T-helper 2 cell treated with Interferon-gamma antibody and Interleukin-4, amounts not matched to agents 5 μg/mL and 100 μg/mL, for 36 hours (primary cell): ENCODE data around the gene ZNF275.
"Not testable (repeated sequence)": the region's sequence is repeated elsewhere in the genome, so short reads cannot be mapped to it uniquely, and the experiment has no call there.

Experiments used
- DNase-seq: peaks from one replicate; pipeline ENCODE4 v3.0.0; 2021; ENCODE audit warnings: low spot score
- H3K27ac Mint-ChIP-seq: one replicate; pipeline ENCODE4 v1.8.0; 2021; ENCODE audit warnings: mild to moderate bottlenecking, mixed read lengths
- H3K27me3 Mint-ChIP-seq: one replicate; pipeline ENCODE4 v1.8.0; 2021; ENCODE audit warnings: low read depth, mixed read lengths
- H3K36me3 Mint-ChIP-seq: one replicate; pipeline ENCODE4 v1.8.0; 2021; ENCODE audit warnings: low read depth, mixed read lengths
- H3K4me1 Mint-ChIP-seq: one replicate; pipeline ENCODE4 v1.8.0; 2021; ENCODE audit warnings: low read depth, mixed read lengths
- H3K4me3 Mint-ChIP-seq: one replicate; pipeline ENCODE4 v1.8.0; 2022; ENCODE audit warnings: mild to moderate bottlenecking, moderate library complexity, mixed read lengths
- H3K9me3 Mint-ChIP-seq: one replicate; pipeline ENCODE4 v1.8.0; 2021; ENCODE audit warnings: mixed read lengths

ZNF275 gene

DNA sequence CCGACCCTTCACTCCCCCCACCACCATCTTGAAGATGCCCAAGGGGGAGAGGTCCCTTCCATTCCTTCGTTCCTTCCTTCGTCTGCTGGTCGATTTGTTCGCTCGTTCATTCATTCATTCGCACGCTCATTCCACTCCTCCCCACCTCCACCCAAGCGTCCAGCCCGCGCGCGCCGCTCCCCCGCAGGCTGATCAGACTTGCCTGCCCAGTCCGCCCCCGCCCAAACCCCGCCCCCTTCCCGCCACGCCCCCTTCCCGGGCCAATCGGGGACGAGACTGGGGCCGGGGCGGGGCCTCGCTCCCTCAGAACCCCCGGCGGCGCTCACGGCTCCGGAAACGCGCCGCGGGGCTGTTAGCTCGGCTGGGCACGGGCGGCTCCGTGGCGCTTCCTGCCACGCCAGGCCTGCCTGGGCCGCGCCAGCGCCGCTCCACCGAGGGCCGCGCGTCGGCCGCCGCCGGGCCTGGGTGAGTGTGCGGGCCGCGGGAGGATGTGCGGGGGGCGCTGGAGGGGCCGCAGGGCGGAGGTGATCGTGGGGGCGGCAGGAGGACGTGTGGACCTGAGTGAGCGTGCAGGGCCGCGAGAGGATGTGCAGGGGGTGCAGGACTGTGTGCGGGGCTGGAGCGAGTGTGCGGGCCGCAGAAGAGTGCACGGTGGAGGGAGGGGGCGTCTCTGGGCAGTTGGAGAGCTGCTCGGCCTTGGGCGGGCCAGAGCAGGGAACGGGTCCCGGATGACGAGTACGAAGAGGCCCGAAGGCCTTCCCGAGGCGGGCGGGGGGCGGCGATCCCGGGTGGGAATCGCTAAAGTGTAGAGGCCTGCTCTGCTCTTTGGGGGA is at the start of gene ZNF275:
ZNF275 (plus strand) TSS at position 333 of the 833 bp plus-strand sequence. CDS start 2,527 bp downstream, outside the sequence.
- Mint-ChIP-seq H3K4me1 (peaks cover 37% of the 10 kb centered on the region), H3K27me3 (peaks cover 5% of the 10 kb centered on the region), H3K27ac (peak within 1 kb of the TSS; percentile 79), H3K36me3 (peaks cover 23% of the 10 kb centered on the region), H3K9me3 (peaks cover 4% of the 10 kb centered on the region), H3K4me3 (peak within 1 kb of the TSS; percentile 83)
- peak; percentile 84 for DNase-seq

GRCh38 chrX:153285678-153286077 is 48.3 kb upstream of the ZNF275 start:
- not testable (repeated sequence) for H3K27me3 Mint-ChIP-seq, H3K4me1 Mint-ChIP-seq, DNase-seq, H3K9me3 Mint-ChIP-seq, H3K27ac Mint-ChIP-seq, H3K4me3 Mint-ChIP-seq, H3K36me3 Mint-ChIP-seq

GRCh38 chrX:153288807-153289206 is 45.1 kb upstream of the ZNF275 start:
- not testable (repeated sequence) for H3K36me3 Mint-ChIP-seq, H3K4me3 Mint-ChIP-seq, DNase-seq, H3K4me1 Mint-ChIP-seq, H3K9me3 Mint-ChIP-seq, H3K27ac Mint-ChIP-seq, H3K27me3 Mint-ChIP-seq

DNA sequence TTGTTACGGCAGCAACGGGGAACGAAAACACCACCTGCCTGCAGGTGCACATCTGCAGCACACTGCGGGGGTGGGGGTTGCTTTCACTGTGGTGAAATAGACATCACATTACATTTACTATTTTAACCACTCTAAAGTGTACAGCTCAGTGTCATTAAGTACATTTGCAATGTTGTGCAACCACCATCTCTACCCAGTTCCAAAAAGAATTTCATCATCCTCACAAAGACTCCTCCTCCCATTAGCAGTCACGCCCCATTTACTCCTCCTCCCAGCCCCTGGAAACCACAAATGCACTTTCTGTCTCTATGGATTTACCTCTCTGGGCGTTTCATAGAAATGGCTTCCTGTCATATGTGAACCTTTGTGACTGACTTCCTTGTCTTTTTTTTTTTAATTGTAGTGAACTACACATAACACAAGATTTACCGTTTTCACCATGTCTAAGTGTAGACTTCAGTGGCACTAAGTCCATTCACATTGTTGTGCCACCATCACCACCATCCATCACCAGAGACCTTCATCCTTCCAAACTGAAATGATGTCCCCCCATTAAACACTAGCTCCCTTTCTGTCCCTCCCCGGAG is 40.4 kb upstream of the ZNF275 start:
- not testable (repeated sequence) for H3K36me3 Mint-ChIP-seq, H3K9me3 Mint-ChIP-seq, DNase-seq
- Mint-ChIP-seq H3K4me3 (peak overlapping the region; percentile 5), H3K4me1 (peaks cover 11% of the 10 kb centered on the region), H3K27me3 (peaks cover 15% of the 10 kb centered on the region), H3K27ac (peak overlapping the region; percentile 59)

DNA sequence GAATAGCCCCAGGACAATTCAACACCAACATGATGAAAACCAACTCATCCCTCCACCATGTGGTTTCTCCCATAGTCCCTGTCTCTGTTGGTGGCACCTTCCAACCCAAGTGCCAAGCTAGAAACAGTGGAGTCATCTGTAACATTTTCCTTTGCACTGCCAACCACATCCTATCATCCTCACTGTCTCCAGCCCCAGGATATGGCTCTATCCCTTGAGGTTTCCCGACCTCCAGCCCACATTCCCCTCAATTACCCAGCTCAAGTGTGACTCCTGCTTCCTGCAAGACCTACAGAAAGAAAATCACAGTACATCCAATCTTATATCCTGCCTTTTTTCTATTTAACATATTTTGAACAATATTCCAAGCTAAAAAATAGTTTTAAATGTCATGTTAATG is 36.6 kb upstream of the ZNF275 start:
- Mint-ChIP-seq H3K36me3 (no peaks in the 10 kb centered on the region), H3K9me3 (peaks cover 4% of the 10 kb centered on the region), H3K27me3 (peaks cover 28% of the 10 kb centered on the region), H3K4me1 (peaks cover 11% of the 10 kb centered on the region), H3K4me3 (no peak overlapping the region), H3K27ac (no peak overlapping the region)
- DNase-seq = no peak

- peaks cover 6% of the 10 kb centered on the region for H3K4me1 Mint-ChIP-seq
- DNase-seq = no peak
These were observed 34.1 kb upstream of the ZNF275 start for GRCh38 chrX:153299855-153300254.

GRCh38 chrX:153301746-153302145 is 32.2 kb upstream of the ZNF275 start:
- Mint-ChIP-seq H3K27ac (no peak overlapping the region), H3K27me3 (peaks cover 53% of the 10 kb centered on the region), H3K4me1 (peaks cover 6% of the 10 kb centered on the region), H3K36me3 (no peaks in the 10 kb centered on the region), H3K9me3 (no peaks in the 10 kb centered on the region), H3K4me3 (no peak overlapping the region)
- DNase-seq = no peak

More at GRCh38 chrX:153299855-153300254, 34.1 kb upstream of the ZNF275 start:
- no peaks in the 10 kb centered on the region for H3K36me3 Mint-ChIP-seq
- peaks cover 49% of the 10 kb centered on the region for H3K27me3 Mint-ChIP-seq
- no peak overlapping the region for H3K4me3 Mint-ChIP-seq
- H3K27ac Mint-ChIP-seq = no peak overlapping the region
- H3K9me3 Mint-ChIP-seq = no peaks in the 10 kb centered on the region

- no peak for DNase-seq
- H3K27ac Mint-ChIP-seq = no peak overlapping the region
- H3K27me3 Mint-ChIP-seq = peaks cover 46% of the 10 kb centered on the region
- H3K4me3 Mint-ChIP-seq = no peak overlapping the region
- H3K9me3 Mint-ChIP-seq = no peaks in the 10 kb centered on the region
- no peaks in the 10 kb centered on the region for H3K36me3 Mint-ChIP-seq
- H3K4me1 Mint-ChIP-seq = peaks cover 6% of the 10 kb centered on the region
These were observed 31.2 kb upstream of the ZNF275 start for GRCh38 chrX:153302796-153303195.

DNA sequence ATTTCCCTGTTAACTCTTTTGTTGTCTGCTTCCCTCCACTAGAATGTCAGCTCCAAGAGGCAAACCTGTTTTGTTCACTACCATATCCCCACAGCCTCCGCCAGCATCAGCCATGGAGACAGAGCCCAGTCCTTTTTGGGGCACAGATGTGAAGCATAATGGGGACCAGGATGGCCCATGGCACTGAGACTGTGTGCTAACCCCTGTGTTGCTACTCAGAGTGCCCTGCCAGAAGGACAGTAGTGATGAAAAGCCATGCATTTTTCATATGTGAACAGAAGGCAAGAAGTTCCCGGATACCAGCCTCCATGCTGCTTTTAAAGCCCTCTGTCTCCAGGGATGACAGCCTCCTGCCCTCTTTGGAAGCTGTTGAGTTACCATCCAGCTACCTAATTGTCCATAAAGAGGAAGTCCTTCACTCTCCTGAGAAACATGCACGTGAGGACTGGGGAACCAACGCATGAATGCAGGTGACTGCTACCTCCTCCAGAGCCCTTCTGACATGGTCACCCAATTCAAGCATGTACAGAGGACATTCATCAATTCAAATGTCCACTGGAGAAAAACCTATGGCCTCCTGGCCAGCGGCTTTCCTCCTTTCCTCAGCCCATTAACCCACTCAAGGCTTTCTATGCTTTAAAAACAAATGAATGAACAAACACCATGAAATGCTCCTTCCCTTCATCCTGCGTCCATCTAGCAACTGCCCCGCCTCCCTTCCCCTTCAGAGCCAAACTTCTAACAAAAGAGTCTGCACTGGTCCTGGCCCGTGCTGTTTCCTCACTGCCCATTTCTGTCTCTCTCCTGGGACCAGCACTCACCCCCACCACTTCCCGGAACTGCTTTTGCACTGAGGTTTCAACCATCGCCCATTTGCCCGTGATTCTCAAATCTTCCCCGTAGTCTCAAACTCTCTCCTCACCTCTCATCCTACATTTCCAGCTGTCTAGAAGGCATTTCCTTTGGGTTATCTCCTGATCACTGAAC is 30.4 kb upstream of the ZNF275 start:
- peaks cover 4% of the 10 kb centered on the region for H3K4me1 Mint-ChIP-seq
- H3K27me3 Mint-ChIP-seq = peaks cover 40% of the 10 kb centered on the region
- H3K4me3 Mint-ChIP-seq = no peak overlapping the region
- no peaks in the 10 kb centered on the region for H3K9me3 Mint-ChIP-seq
- no peak for DNase-seq
- no peak overlapping the region for H3K27ac Mint-ChIP-seq
- H3K36me3 Mint-ChIP-seq = no peaks in the 10 kb centered on the region

GRCh38 chrX:153304988-153305736 is 28.8 kb upstream of the ZNF275 start:
- Mint-ChIP-seq H3K4me1 (peaks cover 4% of the 10 kb centered on the region), H3K36me3 (no peaks in the 10 kb centered on the region), H3K4me3 (no peak overlapping the region), H3K9me3 (no peaks in the 10 kb centered on the region), H3K27me3 (peaks cover 35% of the 10 kb centered on the region), H3K27ac (no peak overlapping the region)
- DNase-seq = no peak

DNA sequence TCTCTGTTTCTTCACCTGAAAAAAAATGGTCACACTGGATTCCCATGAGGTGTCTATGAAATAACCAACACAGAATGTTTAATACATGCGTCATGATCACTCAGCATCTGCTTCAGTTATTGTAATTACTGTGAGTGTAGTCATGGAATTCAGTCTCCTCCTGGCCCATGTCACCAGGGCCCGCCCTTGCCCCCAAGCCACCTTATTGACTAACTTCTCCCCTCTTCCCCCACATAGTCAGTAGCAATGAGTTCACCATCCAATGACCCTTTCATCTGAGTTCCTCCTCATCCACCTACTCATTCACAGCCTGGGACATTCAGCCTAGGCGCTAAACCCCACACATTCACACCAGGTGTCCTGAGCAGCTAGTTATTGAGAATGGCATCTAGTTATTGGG is 28.0 kb upstream of the ZNF275 start:
- no peak overlapping the region for H3K27ac Mint-ChIP-seq
- H3K27me3 Mint-ChIP-seq = peaks cover 32% of the 10 kb centered on the region
- no peaks in the 10 kb centered on the region for H3K36me3 Mint-ChIP-seq
- no peak for DNase-seq
- H3K9me3 Mint-ChIP-seq = no peaks in the 10 kb centered on the region
- peaks cover 4% of the 10 kb centered on the region for H3K4me1 Mint-ChIP-seq
- no peak overlapping the region for H3K4me3 Mint-ChIP-seq

DNA sequence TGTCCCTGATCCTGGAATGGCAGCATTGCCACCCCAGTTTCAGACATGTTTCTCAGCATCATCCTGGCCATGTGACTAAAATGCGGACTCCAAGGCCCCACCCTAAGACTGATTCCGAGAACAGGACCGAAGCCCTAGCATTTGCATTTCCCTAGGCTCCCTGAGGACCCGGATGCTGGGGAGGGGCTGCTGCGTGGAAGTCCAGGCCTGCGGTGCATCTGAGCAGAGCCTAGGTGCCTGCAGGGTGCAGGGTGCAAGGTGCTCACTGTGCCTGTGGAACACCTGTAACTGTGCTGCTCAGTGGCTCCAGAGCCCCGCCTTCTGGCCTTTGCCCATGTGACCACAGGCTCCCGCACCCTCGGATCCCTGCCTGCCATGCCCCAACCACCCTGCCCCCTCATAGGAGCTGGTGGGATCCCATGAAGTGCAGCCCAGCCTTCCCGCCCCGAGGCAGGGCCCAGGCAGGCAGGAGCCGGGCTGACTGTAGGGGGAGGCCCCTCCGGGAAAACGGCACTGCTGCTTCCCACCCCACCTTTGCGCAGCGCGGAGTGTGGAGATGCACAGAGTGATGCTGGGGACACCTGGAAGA is 27.3 kb upstream of the ZNF275 start:
- no peaks in the 10 kb centered on the region for H3K36me3 Mint-ChIP-seq
- DNase-seq = no peak
- H3K27ac Mint-ChIP-seq = no peak overlapping the region
- no peak overlapping the region for H3K4me3 Mint-ChIP-seq
- peaks cover 4% of the 10 kb centered on the region for H3K4me1 Mint-ChIP-seq
- no peaks in the 10 kb centered on the region for H3K9me3 Mint-ChIP-seq
- peaks cover 29% of the 10 kb centered on the region for H3K27me3 Mint-ChIP-seq
